WERI-Rb-1 (cell line): ENCODE results near the gene FBXO44.

Source experiments
- DNase-seq: peaks from one replicate; pipeline ENCODE4 v3.0.0-alpha.2; 2020
- H3K27ac ChIP-seq: fragments of 250-450 bp; sonication (Bioruptor Pico); 2 replicates; pipeline ENCODE4 v1.5.1; 2020; ENCODE audit warnings: mild to moderate bottlenecking, moderate library complexity
- H3K27me3 ChIP-seq: fragments of 250-450 bp; sonication (Bioruptor Pico); 2 replicates; pipeline ENCODE4 v1.5.1; 2021; ENCODE audit warnings: mild to moderate bottlenecking, low read depth, moderate library complexity; ENCODE audit not compliant: insufficient read depth, severe bottlenecking
- H3K36me3 ChIP-seq: fragments of 250-450 bp; sonication (Bioruptor Pico); 2 replicates; pipeline ENCODE4 v1.5.1; 2020; ENCODE audit warnings: mild to moderate bottlenecking, moderate library complexity
- H3K4me3 ChIP-seq: 2 replicates; pipeline ENCODE4 v1.5.1; 2011; ENCODE audit warnings: low read depth, mild to moderate bottlenecking, control low read depth, low read length
- H3K9me3 ChIP-seq: fragments of 250-450 bp; sonication (Bioruptor Pico); 2 replicates; pipeline ENCODE4 v1.5.1; 2021; ENCODE audit warnings: mild to moderate bottlenecking, moderate library complexity; ENCODE audit not compliant: severe bottlenecking
- CTCF ChIP-seq: IDR thresholded peaks from 2 replicates; pipeline ENCODE4 v1.5.1; 2011; ENCODE audit warnings: low read depth, mild to moderate bottlenecking, control low read depth, inconsistent platforms, low read length

FBXO44 gene

GRCh38 chr1:11703357-11704193, 48.9 kb downstream of the FBXO44 start:
- Histone ChIP-seq H3K9me3 (no peaks in the 10 kb centered on the region), H3K36me3 (peaks cover 10% of the 10 kb centered on the region), H3K27me3 (no peaks in the 10 kb centered on the region), H3K4me3 (no peak overlapping the region), H3K27ac (no peak overlapping the region)
- DNase-seq = no peak
- no peak for TF ChIP-seq CTCF

GRCh38 chr1:11704194-11704529, 49.5 kb downstream of the FBXO44 start:
- Histone ChIP-seq H3K27me3 (no peaks in the 10 kb centered on the region), H3K36me3 (peaks cover 13% of the 10 kb centered on the region), H3K4me3 (no peak overlapping the region), H3K9me3 (no peaks in the 10 kb centered on the region), H3K27ac (no peak overlapping the region)
- no peak for TF ChIP-seq CTCF
- no peak for DNase-seq

GRCh38 chr1:11704691-11705475, 50.2 kb downstream of the FBXO44 start:
- Histone ChIP-seq H3K27ac (no peak overlapping the region), H3K36me3 (peaks cover 16% of the 10 kb centered on the region), H3K9me3 (no peaks in the 10 kb centered on the region), H3K4me3 (no peak overlapping the region), H3K27me3 (no peaks in the 10 kb centered on the region)
- no peak for DNase-seq
- no peak for TF ChIP-seq CTCF

- H3K4me3 ChIP-seq = no peak overlapping the region
- no peak for TF ChIP-seq CTCF
- no peaks in the 10 kb centered on the region for H3K9me3 ChIP-seq
- no peak overlapping the region for H3K27ac ChIP-seq
- H3K27me3 ChIP-seq = no peaks in the 10 kb centered on the region
- no peak for DNase-seq
- peaks cover 16% of the 10 kb centered on the region for H3K36me3 ChIP-seq
These were observed 50.9 kb downstream of the FBXO44 start for GRCh38 chr1:11705596-11705995.

- TF ChIP-seq CTCF = no peak
- peaks cover 16% of the 10 kb centered on the region for H3K36me3 ChIP-seq
These were observed 51.6 kb downstream of the FBXO44 start for GRCh38 chr1:11706292-11706691.

More at GRCh38 chr1:11706292-11706691, 51.6 kb downstream of the FBXO44 start:
- no peaks in the 10 kb centered on the region for H3K27me3 ChIP-seq
- no peak for DNase-seq
- H3K27ac ChIP-seq = no peak overlapping the region
- H3K4me3 ChIP-seq = no peak overlapping the region
- H3K9me3 ChIP-seq = no peaks in the 10 kb centered on the region
